Sigmoid colon (tissue), 4 donors: ENCODE data around the gene LCE6A.

Experiments
- CTCF ChIP-seq, 4 experiments: fragments of 450-650 bp in 3 of 4; fragments of 200-600 bp in 1 of 4; IDR thresholded peaks; one replicate each; pipeline ENCODE4 v1.5.1; 2016 to 2019; ENCODE audit warnings: antibody characterized with exemption in 4 of 4, mild to moderate bottlenecking in 3 of 4, moderate library complexity in 2 of 4
- POLR2A ChIP-seq, 2 donors: fragments of 450-650 bp; IDR thresholded peaks; one replicate each; pipeline ENCODE4 v1.6.1; 2016; ENCODE audit warnings: antibody characterized with exemption in 2 of 2, mild to moderate bottlenecking in 2 of 2, moderate library complexity in 2 of 2
- POLR2AphosphoS5 ChIP-seq, 4 donors: sonication (generic); formaldehyde crosslinking; IDR thresholded peaks; one replicate each; pipeline ENCODE4 v1.6.1; 2017; ENCODE audit warnings: antibody characterized with exemption in 4 of 4

GRCh38 chr1:152873495-152873894, 30.8 kb downstream of the LCE6A start:
- TF ChIP-seq CTCF (IDR thresholded peaks at IDR 0.05) (no peak), POLR2AphosphoS5 (IDR thresholded peaks at IDR 0.05) (no peak), POLR2A (IDR thresholded peaks at IDR 0.05) (no peak)
